Colonic mucosa (tissue), 4 donors: ENCODE data around the gene DBP. TPM values are rescaled to one million over a fixed set of nuclear protein-coding genes. Genes with fewer than 3 reads are reported as not detected.

Source experiments
- DNase-seq: peaks from one replicate; pipeline ENCODE4 v3.0.0-alpha.2; 2020
- H3K27ac ChIP-seq: fragments of 200-600 bp; one replicate; pipeline ENCODE4 v1.8.0; 2021
- H3K27me3 ChIP-seq: fragments of 200-600 bp; one replicate; pipeline ENCODE4 v1.8.0; 2021
- H3K36me3 ChIP-seq: fragments of 200-600 bp; one replicate; pipeline ENCODE4 v1.8.0; 2021
- H3K4me1 ChIP-seq: fragments of 200-600 bp; one replicate; pipeline ENCODE4 v1.8.0; 2021; ENCODE audit warnings: mild to moderate bottlenecking
- H3K4me3 ChIP-seq: fragments of 200-600 bp; one replicate; pipeline ENCODE4 v1.8.0; 2021
- H3K9ac ChIP-seq, 2 donors: one replicate each; pipeline ENCODE4 v1.7.0; 2013; ENCODE audit warnings: control low read depth in 2 of 2, low read depth in 2 of 2, low read length in 2 of 2
- H3K9me3 ChIP-seq: fragments of 200-600 bp; one replicate; pipeline ENCODE4 v1.8.0; 2021
- CTCF ChIP-seq: fragments of 200-600 bp; IDR thresholded peaks from one replicate; pipeline ENCODE4 v1.8.0; 2022; ENCODE audit warnings: antibody characterized with exemption, mild to moderate bottlenecking
- intact Hi-C: fragments of 100-400 bp; cut with DNase I; formaldehyde crosslinking; loops from one replicate; pipeline ENCODE4 v1.14.1; 2022
- total RNA-seq, 2 donors: library from RNA; stranded (reverse); fragmentation: NEBNext Ultra II Directional in 1 of 2; extraction: Animal tissue kit (Norgen Biotek cat#: 25700) in 1 of 2; gene quantifications; one replicate each; pipeline ENCODE4 v1.2.1, GENCODE V29; 2021
- donor health status: healthy.
- donor health status: DM: no; HTN: no; CAD: no.
- donor health status: DM: no; HTN: no; CAD: no.

The DBP gene
- total RNA-seq, 2 donors from 2014 or later = 4.7 to 8.9 TPM

GRCh38 chr19:48670699-48671445, 33.7 kb upstream of the DBP start:
- H3K36me3 ChIP-seq = no peaks in the 10 kb centered on the region
- H3K9me3 ChIP-seq = no peaks in the 10 kb centered on the region
- no peak overlapping the region for H3K27ac ChIP-seq
- intact Hi-C loops = no loop called here
- no peak for TF ChIP-seq CTCF
- no peaks in the 10 kb centered on the region for H3K4me1 ChIP-seq
- DNase-seq = no peak
- H3K9ac ChIP-seq = no peak overlapping the region
- H3K27me3 ChIP-seq = no peaks in the 10 kb centered on the region
- H3K4me3 ChIP-seq = no peak overlapping the region

- no peak overlapping the region for H3K4me3 ChIP-seq
- intact Hi-C loops = no loop called here
- no peaks in the 10 kb centered on the region for H3K4me1 ChIP-seq
- no peak overlapping the region for H3K9ac ChIP-seq
- H3K27ac ChIP-seq = no peak overlapping the region
- TF ChIP-seq CTCF = no peak
- no peak for DNase-seq
- H3K9me3 ChIP-seq = no peaks in the 10 kb centered on the region
- no peaks in the 10 kb centered on the region for H3K27me3 ChIP-seq
- no peaks in the 10 kb centered on the region for H3K36me3 ChIP-seq
These were observed 32.9 kb upstream of the DBP start for GRCh38 chr19:48669903-48670668.

- no peak for TF ChIP-seq CTCF
- no peak overlapping the region for H3K4me3 ChIP-seq
- H3K27me3 ChIP-seq = no peaks in the 10 kb centered on the region
- H3K36me3 ChIP-seq = no peaks in the 10 kb centered on the region
- no peak overlapping the region for H3K9ac ChIP-seq
- intact Hi-C loops = no loop called here
- no peaks in the 10 kb centered on the region for H3K9me3 ChIP-seq
- DNase-seq = no peak
- H3K27ac ChIP-seq = no peak overlapping the region
- H3K4me1 ChIP-seq = no peaks in the 10 kb centered on the region
These were observed 31.6 kb upstream of the DBP start for GRCh38 chr19:48668761-48669160.

GRCh38 chr19:48668332-48668731, 31.2 kb upstream of the DBP start:
- Histone ChIP-seq H3K9ac (no peak overlapping the region), H3K36me3 (no peaks in the 10 kb centered on the region), H3K4me1 (no peaks in the 10 kb centered on the region), H3K4me3 (no peak overlapping the region), H3K27me3 (no peaks in the 10 kb centered on the region), H3K9me3 (no peaks in the 10 kb centered on the region), H3K27ac (no peak overlapping the region)
- DNase-seq = no peak
- intact Hi-C loops = no loop called here
- no peak for TF ChIP-seq CTCF

GRCh38 chr19:48665786-48666185, 28.6 kb upstream of the DBP start:
- no peak for DNase-seq
- intact Hi-C loops = no loop called here
- H3K4me3 ChIP-seq = no peak overlapping the region
- H3K27ac ChIP-seq = no peak overlapping the region
- no peaks in the 10 kb centered on the region for H3K27me3 ChIP-seq
- H3K36me3 ChIP-seq = no peaks in the 10 kb centered on the region
- H3K4me1 ChIP-seq = no peaks in the 10 kb centered on the region
- H3K9me3 ChIP-seq = no peaks in the 10 kb centered on the region
- H3K9ac ChIP-seq = no peak overlapping the region
- no peak for TF ChIP-seq CTCF
